ENCODE measurements around the gene FARSA.
"Not testable (repeated sequence)": the region's sequence is repeated elsewhere in the genome, so short reads cannot be mapped to it uniquely, and the experiment has no call there.

FARSA gene

GRCh38 chr19:12953138-12953798, 19.8 kb upstream of the FARSA start:
- DNase-seq (ENCODE audit: low read depth) = no peak
- TF ChIP-seq CTCF (conservative IDR thresholded peaks at IDR 0.05; ENCODE audit: low read depth, low read length) = no peak
- no peak overlapping the region for H3K4me3 ChIP-seq (ENCODE audit: low read depth, low read length)

- no peak overlapping the region for H3K4me3 ChIP-seq (ENCODE audit: low read depth, low read length)
- TF ChIP-seq CTCF (conservative IDR thresholded peaks at IDR 0.05; ENCODE audit: low read depth, low read length) = no peak
- peak; percentile 71 for DNase-seq (ENCODE audit: low read depth)
Observed at GRCh38 chr19:12952488-12953137, 19.1 kb upstream of the FARSA start.

GRCh38 chr19:12952050-12952449, 18.5 kb upstream of the FARSA start:
- DNase-seq (ENCODE audit: low read depth); H3K4me3 ChIP-seq (ENCODE audit: low read depth, low read length): not testable (repeated sequence)

- DNase-seq (ENCODE audit: low read depth) = no peak
- no peak for TF ChIP-seq CTCF (conservative IDR thresholded peaks at IDR 0.05; ENCODE audit: low read depth, low read length)
- H3K4me3 ChIP-seq (ENCODE audit: low read depth, low read length) = no peak overlapping the region
Observed at GRCh38 chr19:12949363-12950283, 16.1 kb upstream of the FARSA start.

GRCh38 chr19:12948612-12949362, 15.3 kb upstream of the FARSA start:
- no peak overlapping the region for H3K4me3 ChIP-seq (ENCODE audit: low read depth, low read length)

GRCh38 chr19:12947702-12948611, 14.4 kb upstream of the FARSA start:
- DNase-seq (ENCODE audit: low read depth) = no peak
- no peak for TF ChIP-seq CTCF (conservative IDR thresholded peaks at IDR 0.05; ENCODE audit: low read depth, low read length)
- H3K4me3 ChIP-seq (ENCODE audit: low read depth, low read length) = no peak overlapping the region

More at GRCh38 chr19:12948612-12949362, 15.3 kb upstream of the FARSA start:
- DNase-seq (ENCODE audit: low read depth) = no peak
- TF ChIP-seq CTCF (conservative IDR thresholded peaks at IDR 0.05; ENCODE audit: low read depth, low read length) = no peak
